WTC11 (cell line): Measurements from ENCODE around the gene GALK1. TPM values are rescaled to one million over a fixed set of nuclear protein-coding genes. Genes with fewer than 3 reads are reported as not detected.
A peak's percentile ranks its signal among the peaks of the same experiment; 100 is the strongest.

Experiments
- ATAC-seq: fragments of 200-7000 bp; cut with Tn5 transposase; 2 replicates; pipeline ENCODE4 v1.10.0; 2021; ENCODE audit warnings: mild to moderate bottlenecking, moderate library complexity
- CTCF ChIA-PET: fragments of 300-600 bp; sonication (Branson Sonifier 250); formaldehyde crosslinking; loops from one replicate; lab custom pipeline; 2021; ENCODE audit warnings: antibody characterized with exemption; lab: Charles Lee
- POLR2A ChIA-PET: fragments of 350-600 bp; sonication (Branson Sonifier 250); formaldehyde crosslinking; loops from one replicate; lab custom pipeline; 2021; ENCODE audit warnings: antibody characterized with exemption; lab: Charles Lee
- DNase-seq: peaks from one replicate; pipeline ENCODE4 v3.0.0; 2021; ENCODE audit warnings: low spot score
- H3K27ac Mint-ChIP-seq: 2 replicates; pipeline ENCODE4 v1.8.0; 2021; ENCODE audit warnings: mixed read lengths
- H3K27me3 Mint-ChIP-seq: 2 replicates; pipeline ENCODE4 v1.8.0; 2021; ENCODE audit warnings: low read depth, mild to moderate bottlenecking, moderate library complexity, mixed read lengths
- H3K36me3 Mint-ChIP-seq: 2 replicates; pipeline ENCODE4 v1.8.0; 2021; ENCODE audit warnings: mixed read lengths
- H3K4me1 Mint-ChIP-seq: 2 replicates; pipeline ENCODE4 v1.8.0; 2022; ENCODE audit warnings: mixed read lengths
- H3K4me3 Mint-ChIP-seq: 2 replicates; pipeline ENCODE4 v1.8.0; 2021; ENCODE audit warnings: mild to moderate bottlenecking, moderate library complexity, mixed read lengths
- H3K9me3 Mint-ChIP-seq: 2 replicates; pipeline ENCODE4 v1.8.0; 2021; ENCODE audit warnings: mixed read lengths
- AFF4 ChIP-seq: sonication (generic); formaldehyde crosslinking; IDR thresholded peaks from 2 replicates; pipeline ENCODE4 v1.8.1; 2023; ENCODE audit warnings: mild to moderate bottlenecking, missing genetic modification reagents, borderline replicate concordance
- ARID4B ChIP-seq: sonication (generic); formaldehyde crosslinking; IDR thresholded peaks from 2 replicates; pipeline ENCODE4 v1.8.0; 2023; ENCODE audit warnings: missing genetic modification reagents, mild to moderate bottlenecking, borderline replicate concordance
- FOXK1 ChIP-seq: sonication (generic); formaldehyde crosslinking; IDR thresholded peaks from 2 replicates; pipeline ENCODE4 v1.8.0; 2022; ENCODE audit warnings: mild to moderate bottlenecking, moderate library complexity, missing genetic modification reagents
- HMGXB4 ChIP-seq: sonication (generic); formaldehyde crosslinking; IDR thresholded peaks from 2 replicates; pipeline ENCODE4 v1.8.1; 2023; ENCODE audit warnings: mild to moderate bottlenecking, moderate library complexity, missing genetic modification reagents
- MAX ChIP-seq: sonication (generic); formaldehyde crosslinking; IDR thresholded peaks from 2 replicates; pipeline ENCODE4 v1.8.0; 2022; ENCODE audit warnings: mild to moderate bottlenecking, missing genetic modification reagents
- NR3C1 ChIP-seq: sonication (generic); formaldehyde crosslinking; conservative IDR thresholded peaks from 2 replicates; pipeline ENCODE4 v1.8.1; 2023; ENCODE audit warnings: low read depth, mild to moderate bottlenecking, missing genetic modification reagents
- SMAD4 ChIP-seq: sonication (generic); formaldehyde crosslinking; IDR thresholded peaks from 2 replicates; pipeline ENCODE4 v1.8.0; 2022; ENCODE audit warnings: mild to moderate bottlenecking, missing genetic modification reagents
- SOX15 ChIP-seq: fragments of 250-450 bp; sonication (Bioruptor Pico); IDR thresholded peaks from 2 replicates; pipeline ENCODE4 v1.9.0; 2021; ENCODE audit warnings: mild to moderate bottlenecking
- SP1 ChIP-seq: sonication (generic); formaldehyde crosslinking; conservative IDR thresholded peaks from 2 replicates; pipeline ENCODE4 v1.8.1; 2022; ENCODE audit warnings: missing genetic modification reagents
- USF1 ChIP-seq: sonication (generic); formaldehyde crosslinking; IDR thresholded peaks from 2 replicates; pipeline ENCODE4 v1.8.0; 2022; ENCODE audit warnings: mild to moderate bottlenecking, missing genetic modification reagents
- ZBTB21 ChIP-seq: sonication (generic); formaldehyde crosslinking; IDR thresholded peaks from 2 replicates; pipeline ENCODE4 v1.8.1; 2023; ENCODE audit warnings: mild to moderate bottlenecking, missing genetic modification reagents, borderline replicate concordance
- ZNF232 ChIP-seq: sonication (generic); formaldehyde crosslinking; IDR thresholded peaks from 2 replicates; pipeline ENCODE4 v1.8.0; 2022; ENCODE audit warnings: mild to moderate bottlenecking, missing genetic modification reagents
- ZNF671 ChIP-seq: fragments of 250-450 bp; sonication (Bioruptor Pico); IDR thresholded peaks from 2 replicates; pipeline ENCODE4 v1.8.0; 2021; ENCODE audit warnings: mild to moderate bottlenecking
- total RNA-seq: library from RNA; stranded (reverse); gene quantifications from 3 replicates; pipeline ENCODE4 v1.2.3, GENCODE V29; 2021

Gene GALK1
- total RNA-seq, 1 experiment from 2014 or later: 42.2 TPM

- Mint-ChIP-seq H3K27me3 (peaks cover 22% of the 10 kb centered on the region), H3K9me3 (no peaks in the 10 kb centered on the region), H3K27ac (no peak overlapping the region), H3K4me1 (peaks cover 7% of the 10 kb centered on the region), H3K36me3 (no peaks in the 10 kb centered on the region), H3K4me3 (peak overlapping the region; percentile 63)
- ChIA-PET CTCF (interaction anchor here (0.6 to 4.9 kb wide), 23 partner anchors 8 to 1693 kb away, joined by 3 to 87 read pairs (median 5); partner anchors contain the start of genes MIF4GD and SMIM5), POLR2A (interaction anchor here (1.0 to 1.9 kb wide), 4 partner anchors 11 to 58 kb away, joined by 3 to 6 read pairs (median 4); a partner anchor contains a TSS)
- no peak; the same call in 1 of the 2 replicates for ATAC-seq
- TF ChIP-seq MAX (CRISPR knock-in tag) (0 out of 2 replicates have a peak, but pooled peaks have one; percentile 21), AFF4 (CRISPR knock-in tag) (no peak), ZBTB21 (CRISPR knock-in tag) (no peak), ZNF671 (CRISPR knock-in tag) (no peak), USF1 (CRISPR knock-in tag) (no peak), ZNF232 (CRISPR knock-in tag) (no peak), NR3C1 (no peak), HMGXB4 (CRISPR knock-in tag) (0 out of 2 replicates have a peak, but pooled peaks have one; percentile 49), SMAD4 (no peak), FOXK1 (CRISPR knock-in tag) (peak; percentile 32; the same call in 1 of the 2 replicates), SOX15 (no peak), ARID4B (CRISPR knock-in tag) (0 out of 2 replicates have a peak, but pooled peaks have one; percentile 23), SP1 (no peak)
- no peak for DNase-seq
Observed at GRCh38 chr17:75721463-75722011, 43.5 kb downstream of the GALK1 start.
